GM19099 (cell line): Measurements from ENCODE around the gene ZBTB33.

ENCODE experiments used
- POLR2A ChIP-seq: IDR thresholded peaks from 3 replicates; pipeline ENCODE4 v1.6.1; 2011; ENCODE audit warnings: low read depth; ENCODE audit not compliant: insufficient read length; ENCODE audit errors: extremely low read depth

The ZBTB33 gene

GRCh38 chrX:120250522-120251271, at the start of gene ZBTB33:
TSS of gene ZBTB33 (plus strand) at chrX:120250812. CDS start at chrX:120253416, 2,604 bp downstream.
- peak; percentile 64 for TF ChIP-seq POLR2A

GRCh38 chrX:120200851-120201250, 49.8 kb upstream of the ZBTB33 start:
- no peak for TF ChIP-seq POLR2A

- TF ChIP-seq POLR2A: no peak
Measured at GRCh38 chrX:120205816-120206753, 44.5 kb upstream of the ZBTB33 start.

GRCh38 chrX:120207009-120207605, 43.5 kb upstream of the ZBTB33 start:
- no peak for TF ChIP-seq POLR2A

- no peak for TF ChIP-seq POLR2A
Measured at GRCh38 chrX:120213438-120214265, 37.0 kb upstream of the ZBTB33 start.

- no peak for TF ChIP-seq POLR2A
Measured at GRCh38 chrX:120223374-120223773, 27.2 kb upstream of the ZBTB33 start.

- TF ChIP-seq POLR2A: no peak
Measured at GRCh38 chrX:120224388-120224787, 26.2 kb upstream of the ZBTB33 start.

GRCh38 chrX:120228187-120228908, 22.3 kb upstream of the ZBTB33 start:
- TF ChIP-seq POLR2A: no peak

GRCh38 chrX:120235284-120235683, 15.3 kb upstream of the ZBTB33 start:
- no peak for TF ChIP-seq POLR2A

- TF ChIP-seq POLR2A: no peak
Measured at GRCh38 chrX:120236687-120237479, 13.7 kb upstream of the ZBTB33 start.

GRCh38 chrX:120238933-120239332, 11.7 kb upstream of the ZBTB33 start:
- no peak for TF ChIP-seq POLR2A

GRCh38 chrX:120242813-120243212, 7.8 kb upstream of the ZBTB33 start:
- no peak for TF ChIP-seq POLR2A

GRCh38 chrX:120244395-120244734, 6.2 kb upstream of the ZBTB33 start:
- TF ChIP-seq POLR2A: no peak

- no peak for TF ChIP-seq POLR2A
Measured at GRCh38 chrX:120244735-120245498, 5.7 kb upstream of the ZBTB33 start.
